ENCODE measurements around the gene TANK.

- TF ChIP-seq TAF1 (conservative IDR thresholded peaks at IDR 0.05) (no peak), YY1 (IDR thresholded peaks at IDR 0.05) (peak; percentile 23), REST (IDR thresholded peaks at IDR 0.05) (no peak), CTCF (IDR thresholded peaks at IDR 0.05; ENCODE audit: low read depth, low read length, missing input control) (no peak), RAD21 (IDR thresholded peaks at IDR 0.05) (peak in 1 of 2 donors; percentile 5), SP1 (IDR thresholded peaks at IDR 0.05) (no peak), JUND (IDR thresholded peaks at IDR 0.05) (no peak), GABPA (IDR thresholded peaks at IDR 0.05 in 1 of 2, conservative IDR thresholded peaks at IDR 0.05 in 1 of 2) (no peak), FOXA1 (IDR thresholded peaks at IDR 0.05) (no peak), ZBTB33 (IDR thresholded peaks at IDR 0.05) (no peak)
Observed at GRCh38 chr2:161170958-161171932, 11.0 kb downstream of the TANK start.
